ENCODE measurements around the gene ANKRD16. TPM values are rescaled to one million over a fixed set of nuclear protein-coding genes. Genes with fewer than 3 reads are reported as not detected.
A peak's percentile ranks its signal among the peaks of the same experiment; 100 is the strongest.

ANKRD16 gene
- total RNA-seq, 1 donor from 2014 or later = 8.4 TPM

GRCh38 chr10:5895804-5896203 lies 6.1 kb upstream of the ANKRD16 start:
- Histone ChIP-seq H3K9ac (ENCODE audit: low read depth in 1 of 3, low read length in 3 of 3) (no peak overlapping the region), H3K4me1 (ENCODE audit: control insufficient read depth in 3 of 3, insufficient read depth in 3 of 3, low read length in 3 of 3) (peaks cover 18 to 26% (median 21%) of the 10 kb centered on the region in 3 donors), H3K27me3 (ENCODE audit: control insufficient read depth in 3 of 3, insufficient read depth in 3 of 3, low read length in 3 of 3) (no peaks in the 10 kb centered on the region), H3K36me3 (ENCODE audit: control insufficient read depth in 3 of 3, insufficient read depth in 3 of 3, low read length in 3 of 3) (peaks cover 17 to 36% (median 19%) of the 10 kb centered on the region in 3 donors), H3K4me3 (ENCODE audit: low read length in 3 of 3) (no peak overlapping the region), H3K27ac (ENCODE audit: low read depth, low read length) (no peak overlapping the region), H3K9me3 (ENCODE audit: control insufficient read depth in 3 of 3, low read length in 3 of 3) (no peaks in the 10 kb centered on the region)

GRCh38 chr10:5895365-5895764 lies 5.7 kb upstream of the ANKRD16 start:
- Histone ChIP-seq H3K36me3 (ENCODE audit: control insufficient read depth in 3 of 3, insufficient read depth in 3 of 3, low read length in 3 of 3) (peaks cover 17 to 36% (median 19%) of the 10 kb centered on the region in 3 donors), H3K4me1 (ENCODE audit: control insufficient read depth in 3 of 3, insufficient read depth in 3 of 3, low read length in 3 of 3) (peaks cover 21 to 30% (median 24%) of the 10 kb centered on the region in 3 donors), H3K9me3 (ENCODE audit: control insufficient read depth in 3 of 3, low read length in 3 of 3) (no peaks in the 10 kb centered on the region), H3K4me3 (ENCODE audit: low read length in 3 of 3) (no peak overlapping the region), H3K9ac (ENCODE audit: low read depth in 1 of 3, low read length in 3 of 3) (no peak overlapping the region), H3K27me3 (ENCODE audit: control insufficient read depth in 3 of 3, insufficient read depth in 3 of 3, low read length in 3 of 3) (no peaks in the 10 kb centered on the region), H3K27ac (ENCODE audit: low read depth, low read length) (no peak overlapping the region)

GRCh38 chr10:5894873-5895272 lies 5.2 kb upstream of the ANKRD16 start:
- Histone ChIP-seq H3K9ac (ENCODE audit: low read depth in 1 of 3, low read length in 3 of 3) (no peak overlapping the region), H3K27me3 (ENCODE audit: control insufficient read depth in 3 of 3, insufficient read depth in 3 of 3, low read length in 3 of 3) (no peaks in the 10 kb centered on the region), H3K27ac (ENCODE audit: low read depth, low read length) (no peak overlapping the region), H3K36me3 (ENCODE audit: control insufficient read depth in 3 of 3, insufficient read depth in 3 of 3, low read length in 3 of 3) (peaks cover 17 to 36% (median 19%) of the 10 kb centered on the region in 3 donors), H3K9me3 (ENCODE audit: control insufficient read depth in 3 of 3, low read length in 3 of 3) (no peaks in the 10 kb centered on the region), H3K4me1 (ENCODE audit: control insufficient read depth in 3 of 3, insufficient read depth in 3 of 3, low read length in 3 of 3) (peaks cover 21 to 30% (median 24%) of the 10 kb centered on the region in 3 donors), H3K4me3 (ENCODE audit: low read length in 3 of 3) (no peak overlapping the region)

- H3K27ac ChIP-seq (ENCODE audit: low read depth, low read length) = no peak overlapping the region
- H3K9ac ChIP-seq (ENCODE audit: low read depth in 1 of 3, low read length in 3 of 3) = no peak overlapping the region
- peaks cover 17 to 36% (median 19%) of the 10 kb centered on the region in 3 donors for H3K36me3 ChIP-seq (ENCODE audit: control insufficient read depth in 3 of 3, insufficient read depth in 3 of 3, low read length in 3 of 3)
- no peak overlapping the region for H3K4me3 ChIP-seq (ENCODE audit: low read length in 3 of 3)
- no peaks in the 10 kb centered on the region for H3K27me3 ChIP-seq (ENCODE audit: control insufficient read depth in 3 of 3, insufficient read depth in 3 of 3, low read length in 3 of 3)
- H3K4me1 ChIP-seq (ENCODE audit: control insufficient read depth in 3 of 3, insufficient read depth in 3 of 3, low read length in 3 of 3) = peaks cover 21 to 30% (median 24%) of the 10 kb centered on the region in 3 donors
- no peaks in the 10 kb centered on the region for H3K9me3 ChIP-seq (ENCODE audit: control insufficient read depth in 3 of 3, low read length in 3 of 3)
These were observed 4.7 kb upstream of the ANKRD16 start for GRCh38 chr10:5894403-5894802.

GRCh38 chr10:5893321-5893720 lies 3.6 kb upstream of the ANKRD16 start:
- H3K4me3 ChIP-seq (ENCODE audit: low read length in 3 of 3) = no peak overlapping the region
- no peaks in the 10 kb centered on the region for H3K27me3 ChIP-seq (ENCODE audit: control insufficient read depth in 3 of 3, insufficient read depth in 3 of 3, low read length in 3 of 3)
- no peaks in the 10 kb centered on the region for H3K9me3 ChIP-seq (ENCODE audit: control insufficient read depth in 3 of 3, low read length in 3 of 3)
- no peak overlapping the region for H3K27ac ChIP-seq (ENCODE audit: low read depth, low read length)
- H3K4me1 ChIP-seq (ENCODE audit: control insufficient read depth in 3 of 3, insufficient read depth in 3 of 3, low read length in 3 of 3) = peaks cover 27 to 38% (median 30%) of the 10 kb centered on the region in 3 donors
- peaks cover 17 to 32% (median 19%) of the 10 kb centered on the region in 3 donors for H3K36me3 ChIP-seq (ENCODE audit: control insufficient read depth in 3 of 3, insufficient read depth in 3 of 3, low read length in 3 of 3)
- H3K9ac ChIP-seq (ENCODE audit: low read depth in 1 of 3, low read length in 3 of 3) = peak overlapping the region in 1 of 3 donors; percentile 9

GRCh38 chr10:5892007-5892406 lies 2.3 kb upstream of the ANKRD16 start:
- H3K9ac ChIP-seq (ENCODE audit: low read depth in 1 of 3, low read length in 3 of 3) = peak overlapping the region in 1 of 3 donors; percentile 42
- no peaks in the 10 kb centered on the region for H3K9me3 ChIP-seq (ENCODE audit: control insufficient read depth in 3 of 3, low read length in 3 of 3)
- peaks cover 34 to 48% (median 36%) of the 10 kb centered on the region in 3 donors for H3K4me1 ChIP-seq (ENCODE audit: control insufficient read depth in 3 of 3, insufficient read depth in 3 of 3, low read length in 3 of 3)
- peak overlapping the region in 2 of 3 donors; percentile 33 to 49 for H3K4me3 ChIP-seq (ENCODE audit: low read length in 3 of 3)
- no peaks in the 10 kb centered on the region for H3K27me3 ChIP-seq (ENCODE audit: control insufficient read depth in 3 of 3, insufficient read depth in 3 of 3, low read length in 3 of 3)
- peaks cover 17 to 33% (median 21%) of the 10 kb centered on the region in 3 donors for H3K36me3 ChIP-seq (ENCODE audit: control insufficient read depth in 3 of 3, insufficient read depth in 3 of 3, low read length in 3 of 3)
- H3K27ac ChIP-seq (ENCODE audit: low read depth, low read length) = peak overlapping the region; percentile 27

GRCh38 chr10:5891009-5891408 lies 1.3 kb upstream of the ANKRD16 start:
- no peaks in the 10 kb centered on the region for H3K27me3 ChIP-seq (ENCODE audit: control insufficient read depth in 3 of 3, insufficient read depth in 3 of 3, low read length in 3 of 3)
- peaks cover 34 to 50% (median 36%) of the 10 kb centered on the region in 3 donors for H3K4me1 ChIP-seq (ENCODE audit: control insufficient read depth in 3 of 3, insufficient read depth in 3 of 3, low read length in 3 of 3)

GRCh38 chr10:5890452-5890915 lies 791 bp upstream of the ANKRD16 start:
- H3K27me3 ChIP-seq (ENCODE audit: control insufficient read depth in 3 of 3, insufficient read depth in 3 of 3, low read length in 3 of 3) = no peaks in the 10 kb centered on the region
- H3K9me3 ChIP-seq (ENCODE audit: control insufficient read depth in 3 of 3, low read length in 3 of 3) = no peaks in the 10 kb centered on the region
- peak overlapping the region; percentile 64 to 93 (median 90) for H3K9ac ChIP-seq (ENCODE audit: low read depth in 1 of 3, low read length in 3 of 3)
- peak overlapping the region; percentile 81 to 94 (median 88) for H3K4me3 ChIP-seq (ENCODE audit: low read length in 3 of 3)
- peaks cover 34 to 50% (median 36%) of the 10 kb centered on the region in 3 donors for H3K4me1 ChIP-seq (ENCODE audit: control insufficient read depth in 3 of 3, insufficient read depth in 3 of 3, low read length in 3 of 3)
- H3K36me3 ChIP-seq (ENCODE audit: control insufficient read depth in 3 of 3, insufficient read depth in 3 of 3, low read length in 3 of 3) = peaks cover 15 to 30% (median 16%) of the 10 kb centered on the region in 3 donors
- H3K27ac ChIP-seq (ENCODE audit: low read depth, low read length) = peak overlapping the region; percentile 58

More at GRCh38 chr10:5891009-5891408, 1.3 kb upstream of the ANKRD16 start:
- Histone ChIP-seq H3K27ac (ENCODE audit: low read depth, low read length) (peak overlapping the region; percentile 58), H3K9ac (ENCODE audit: low read depth in 1 of 3, low read length in 3 of 3) (peak overlapping the region; percentile 64 to 93 (median 90)), H3K36me3 (ENCODE audit: control insufficient read depth in 3 of 3, insufficient read depth in 3 of 3, low read length in 3 of 3) (peaks cover 16 to 30% (median 17%) of the 10 kb centered on the region in 3 donors), H3K4me3 (ENCODE audit: low read length in 3 of 3) (peak overlapping the region; percentile 81 to 94 (median 88)), H3K9me3 (ENCODE audit: control insufficient read depth in 3 of 3, low read length in 3 of 3) (no peaks in the 10 kb centered on the region)

GRCh38 chr10:5888843-5889623 lies 660 bp downstream of the ANKRD16 start:
- H3K27ac ChIP-seq (ENCODE audit: low read depth, low read length) = peak overlapping the region; percentile 66
- H3K27me3 ChIP-seq (ENCODE audit: control insufficient read depth in 3 of 3, insufficient read depth in 3 of 3, low read length in 3 of 3) = no peaks in the 10 kb centered on the region
- H3K36me3 ChIP-seq (ENCODE audit: control insufficient read depth in 3 of 3, insufficient read depth in 3 of 3, low read length in 3 of 3) = peaks cover 11 to 24% (median 13%) of the 10 kb centered on the region in 3 donors
- H3K9ac ChIP-seq (ENCODE audit: low read depth in 1 of 3, low read length in 3 of 3) = peak overlapping the region; percentile 78 to 89 (median 83)
- H3K4me1 ChIP-seq (ENCODE audit: control insufficient read depth in 3 of 3, insufficient read depth in 3 of 3, low read length in 3 of 3) = peaks cover 34 to 50% (median 36%) of the 10 kb centered on the region in 3 donors
- H3K4me3 ChIP-seq (ENCODE audit: low read length in 3 of 3) = peak overlapping the region; percentile 85 to 91 (median 88)
- H3K9me3 ChIP-seq (ENCODE audit: control insufficient read depth in 3 of 3, low read length in 3 of 3) = no peaks in the 10 kb centered on the region

- Histone ChIP-seq H3K36me3 (ENCODE audit: control insufficient read depth in 3 of 3, insufficient read depth in 3 of 3, low read length in 3 of 3) (peaks cover 13 to 27% (median 19%) of the 10 kb centered on the region in 3 donors), H3K27ac (ENCODE audit: low read depth, low read length) (no peak overlapping the region), H3K9me3 (ENCODE audit: control insufficient read depth in 3 of 3, low read length in 3 of 3) (no peaks in the 10 kb centered on the region), H3K9ac (ENCODE audit: low read depth in 1 of 3, low read length in 3 of 3) (peak overlapping the region; percentile 61 to 89 (median 83)), H3K4me1 (ENCODE audit: control insufficient read depth in 3 of 3, insufficient read depth in 3 of 3, low read length in 3 of 3) (peaks cover 34 to 49% (median 36%) of the 10 kb centered on the region in 3 donors), H3K4me3 (ENCODE audit: low read length in 3 of 3) (peak overlapping the region; percentile 85 to 91 (median 88)), H3K27me3 (ENCODE audit: control insufficient read depth in 3 of 3, insufficient read depth in 3 of 3, low read length in 3 of 3) (no peaks in the 10 kb centered on the region)
These were observed 1.3 kb downstream of the ANKRD16 start for GRCh38 chr10:5888351-5888750.
